GM12874 (cell line): ENCODE data around the gene STK32C.

Source experiments
- TF ChIP-seq, protein P1 (sequence below): IDR thresholded peaks from 2 replicates; pipeline ENCODE4 v1.5.1; 2011; ENCODE audit warnings: low read depth, mild to moderate bottlenecking, control low read depth, low read length, moderate library complexity; ENCODE audit not compliant: insufficient read depth

STK32C gene

DNA sequence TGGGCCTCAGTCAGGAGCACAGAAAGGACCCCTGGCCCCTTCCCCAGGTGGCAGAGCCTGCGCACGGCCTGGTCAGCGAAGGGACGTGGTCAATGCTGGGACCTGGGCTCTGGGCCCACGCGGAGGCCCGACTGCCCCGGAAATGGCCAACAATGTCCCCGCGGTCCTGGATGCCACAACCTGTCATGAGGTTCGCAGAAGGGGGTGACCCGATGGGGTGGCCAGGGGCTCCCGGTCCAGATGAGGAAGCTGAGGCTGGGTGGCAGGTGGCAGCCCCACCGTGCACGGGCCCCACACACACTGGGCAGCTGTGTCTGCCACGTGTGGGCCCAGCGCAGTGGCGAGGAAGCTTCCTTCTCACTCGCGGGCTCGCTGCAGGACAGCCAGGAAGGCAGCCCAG lies 71.6 kb downstream of the STK32C start:
- TF ChIP-seq, protein P1, sequence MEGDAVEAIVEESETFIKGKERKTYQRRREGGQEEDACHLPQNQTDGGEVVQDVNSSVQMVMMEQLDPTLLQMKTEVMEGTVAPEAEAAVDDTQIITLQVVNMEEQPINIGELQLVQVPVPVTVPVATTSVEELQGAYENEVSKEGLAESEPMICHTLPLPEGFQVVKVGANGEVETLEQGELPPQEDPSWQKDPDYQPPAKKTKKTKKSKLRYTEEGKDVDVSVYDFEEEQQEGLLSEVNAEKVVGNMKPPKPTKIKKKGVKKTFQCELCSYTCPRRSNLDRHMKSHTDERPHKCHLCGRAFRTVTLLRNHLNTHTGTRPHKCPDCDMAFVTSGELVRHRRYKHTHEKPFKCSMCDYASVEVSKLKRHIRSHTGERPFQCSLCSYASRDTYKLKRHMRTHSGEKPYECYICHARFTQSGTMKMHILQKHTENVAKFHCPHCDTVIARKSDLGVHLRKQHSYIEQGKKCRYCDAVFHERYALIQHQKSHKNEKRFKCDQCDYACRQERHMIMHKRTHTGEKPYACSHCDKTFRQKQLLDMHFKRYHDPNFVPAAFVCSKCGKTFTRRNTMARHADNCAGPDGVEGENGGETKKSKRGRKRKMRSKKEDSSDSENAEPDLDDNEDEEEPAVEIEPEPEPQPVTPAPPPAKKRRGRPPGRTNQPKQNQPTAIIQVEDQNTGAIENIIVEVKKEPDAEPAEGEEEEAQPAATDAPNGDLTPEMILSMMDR, result no peak

DNA sequence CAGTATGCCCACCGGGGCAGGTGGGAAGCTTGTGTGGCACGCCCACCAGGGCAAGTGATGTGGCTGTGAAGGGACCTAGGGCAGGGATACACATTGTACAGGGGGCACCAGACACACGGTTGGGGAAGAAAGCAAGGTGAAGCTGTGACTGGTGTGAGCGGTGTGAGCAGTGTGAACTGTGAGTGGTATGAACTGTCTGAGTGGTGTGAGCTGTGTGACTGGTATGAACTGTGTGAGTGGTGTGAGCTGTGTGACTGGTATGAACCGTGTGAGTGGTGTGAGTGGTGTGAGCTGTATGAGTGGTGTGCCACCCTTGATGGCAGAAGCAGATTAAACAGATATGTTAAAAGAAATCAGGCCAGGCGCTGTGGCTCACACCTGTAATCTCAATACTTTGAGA lies 72.9 kb downstream of the STK32C start:
- TF ChIP-seq, protein P1, result no peak

DNA sequence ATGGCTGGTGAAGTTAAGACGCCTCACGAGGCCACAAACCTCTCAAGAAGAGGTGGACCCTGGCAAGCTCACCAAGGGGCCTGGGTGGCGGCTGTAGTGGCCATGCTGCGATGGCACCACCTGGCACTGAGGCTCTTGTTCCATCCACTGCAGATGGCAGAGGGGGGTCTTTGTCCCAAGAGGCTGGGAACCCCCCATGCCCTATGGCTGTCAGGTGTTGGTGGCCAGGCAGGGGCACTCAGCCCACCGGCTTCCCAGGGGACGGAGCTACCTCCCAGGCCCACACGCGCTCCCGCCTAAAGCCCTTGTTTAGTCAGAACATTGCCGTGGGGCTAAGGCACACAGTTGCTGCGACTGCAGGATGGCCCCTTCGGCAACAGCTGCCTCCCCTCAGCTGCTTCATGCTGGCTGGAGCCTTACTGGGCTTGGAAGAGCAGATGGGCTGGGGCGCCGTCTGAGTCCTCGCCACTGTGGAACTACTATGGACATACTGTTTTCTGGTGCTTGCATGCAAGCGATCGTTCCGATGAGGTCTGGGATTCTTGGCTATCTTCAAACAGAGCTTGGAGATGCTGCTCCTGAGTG lies 74.2 kb downstream of the STK32C start:
- TF ChIP-seq, protein P1, result no peak

DNA sequence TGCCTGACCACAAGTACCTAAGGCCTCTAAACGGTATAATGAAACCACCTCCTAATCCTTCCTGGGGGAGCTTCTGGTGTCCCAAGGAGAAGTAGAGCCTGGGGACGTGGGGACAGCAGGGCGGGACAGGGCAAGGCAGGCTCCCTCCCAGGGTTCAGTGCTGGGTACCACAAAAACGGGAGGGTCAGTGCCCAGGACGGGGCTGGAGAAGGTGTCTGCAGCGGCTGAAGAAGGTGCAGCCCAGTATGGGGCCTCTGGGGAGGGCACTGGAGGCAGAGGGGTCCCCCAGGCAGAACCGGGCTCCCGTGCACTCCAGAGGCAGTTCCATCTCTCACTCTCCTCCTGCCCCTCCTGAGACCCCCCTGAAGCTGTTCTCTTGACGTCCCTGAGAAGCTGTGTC lies 74.8 kb downstream of the STK32C start:
- TF ChIP-seq, protein P1, result no peak

DNA sequence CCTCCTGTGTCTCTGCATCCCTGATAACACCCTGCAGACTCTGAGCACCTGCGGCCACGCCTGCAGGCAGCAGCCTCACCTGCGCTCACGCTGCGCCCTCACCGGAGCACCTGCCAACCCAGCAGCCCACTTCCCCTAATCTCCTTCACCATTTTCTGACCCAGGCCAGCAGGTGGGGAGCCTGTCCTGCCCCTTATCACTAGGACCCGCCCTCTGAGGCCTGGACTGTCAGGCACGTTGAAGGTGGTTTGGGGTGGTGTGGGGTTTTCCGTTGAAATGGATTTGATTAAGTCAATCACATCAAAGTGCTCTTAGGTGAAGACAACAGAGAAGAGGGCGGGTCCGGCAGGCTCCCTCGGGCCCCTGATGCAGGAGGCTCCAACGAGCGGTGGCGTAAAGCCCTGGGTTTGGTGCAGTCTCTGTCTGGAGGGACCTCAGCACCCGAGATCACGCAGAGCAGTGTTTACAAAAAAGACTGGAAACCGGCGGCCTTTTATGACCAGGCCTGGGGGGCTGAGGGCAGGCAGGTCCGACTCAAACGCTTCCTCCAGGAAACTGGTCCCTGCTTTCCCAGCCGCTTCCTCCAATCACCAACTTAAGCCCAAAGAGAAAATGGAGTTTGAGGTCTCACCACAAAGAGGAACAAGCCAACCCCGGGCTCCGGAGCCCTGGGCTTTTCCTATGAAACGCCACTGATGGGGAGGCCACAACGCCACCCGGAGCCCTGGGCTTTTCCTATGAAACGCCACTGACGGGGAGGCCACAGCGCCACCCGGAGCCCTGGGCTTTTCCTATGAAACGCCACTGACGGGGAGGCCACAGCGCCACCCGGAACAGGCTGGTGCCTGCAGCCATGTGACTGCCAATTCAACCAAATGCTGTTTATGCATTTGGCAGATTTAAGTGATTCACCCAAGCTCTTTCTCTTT lies 75.5 kb downstream of the STK32C start:
- TF ChIP-seq, protein P1, result no peak

DNA sequence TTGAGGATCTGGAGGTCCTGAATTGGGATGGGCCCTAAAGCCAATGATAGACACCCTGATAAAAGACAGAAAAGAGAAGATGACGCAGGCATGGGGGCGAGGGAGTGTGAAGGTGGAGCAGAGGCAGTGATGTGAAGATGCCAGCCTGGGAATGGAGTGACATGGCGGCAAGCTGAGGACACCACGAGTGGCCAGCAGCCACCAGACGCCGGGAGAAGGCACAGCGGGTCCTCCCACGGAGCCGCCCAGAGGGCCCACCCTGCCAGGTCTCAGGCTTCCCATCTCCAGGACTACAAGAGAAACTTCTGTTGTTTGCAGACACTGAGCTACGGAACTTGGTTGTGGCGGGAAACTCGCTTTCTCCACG lies 76.1 kb downstream of the STK32C start:
- TF ChIP-seq, protein P1, result no peak

DNA sequence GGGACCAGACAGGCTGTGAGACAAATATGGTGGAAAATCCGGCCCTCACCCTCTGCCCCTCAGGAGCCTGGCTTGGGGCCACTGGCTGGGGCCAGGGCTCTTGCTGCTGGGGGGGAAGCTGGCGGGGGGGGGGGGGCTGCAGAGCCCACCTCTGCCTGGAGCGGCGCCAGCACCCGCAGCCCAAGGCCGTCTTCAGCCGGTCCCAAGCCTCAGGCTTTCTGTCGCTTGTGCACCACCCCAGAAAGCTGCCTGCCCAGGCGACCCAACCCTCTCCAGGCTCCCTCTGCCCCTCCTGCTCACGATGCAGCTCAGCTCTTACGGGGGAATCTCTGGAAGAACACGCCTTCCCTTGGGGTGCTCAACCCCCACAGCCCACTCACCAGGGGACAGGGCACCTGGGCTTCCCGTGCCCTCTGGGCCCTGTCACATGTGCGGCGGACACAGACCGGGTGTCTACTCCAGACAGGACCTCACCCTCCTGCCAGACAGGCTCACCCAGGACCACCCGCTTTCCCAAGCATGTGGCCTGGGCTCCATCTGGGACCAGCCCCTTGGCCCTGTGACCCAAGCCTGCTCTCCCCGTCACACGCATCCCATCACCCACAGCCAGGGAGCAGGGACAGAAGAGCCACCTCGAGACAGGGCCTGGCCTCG lies 77.1 kb downstream of the STK32C start:
- TF ChIP-seq, protein P1, result no peak
